MCF 10A (cell line): ENCODE measurements around the gene LELP1. TPM values are rescaled to one million over a fixed set of nuclear protein-coding genes. Genes with fewer than 3 reads are reported as not detected.
"Not testable (repeated sequence)": the region's sequence is repeated elsewhere in the genome, so short reads cannot be mapped to it uniquely, and the experiment has no call there.

Experiments
- BruUV-seq: library from RNA; stranded (reverse); fragments of 400-500 nt; replicated peaks from 2 replicates; lab custom pipeline; 2021; lab: Mats Ljungman, UMichigan
- CTCF ChIA-PET: fragments of 300-600 bp; sonication (Branson Sonifier 250); formaldehyde crosslinking; extraction: SDS; loops from one replicate; lab custom pipeline; 2021; ENCODE audit warnings: antibody characterized with exemption, inconsistent platforms; lab: Yijun Ruan, JAX
- POLR2A ChIA-PET: fragments of 300-600, 350-650 bp; sonication (Branson Sonifier 250); formaldehyde crosslinking; extraction: SDS; loops from one replicate; lab custom pipeline; 2020; ENCODE audit warnings: antibody characterized with exemption, inconsistent platforms; lab: Yijun Ruan, JAX
- DNase-seq: peaks from one replicate; pipeline ENCODE4 v3.0.0-alpha.2; 2018; ENCODE audit not compliant: unreplicated experiment
- H3K27ac Mint-ChIP-seq: one replicate; pipeline ENCODE4 v1.8.0; 2022; ENCODE audit warnings: mild to moderate bottlenecking, low read depth, mixed read lengths; ENCODE audit not compliant: unreplicated experiment
- H3K27me3 Mint-ChIP-seq: one replicate; pipeline ENCODE4 v1.8.0; 2022; ENCODE audit warnings: mixed read lengths; ENCODE audit not compliant: insufficient read depth, unreplicated experiment
- H3K36me3 Mint-ChIP-seq: one replicate; pipeline ENCODE4 v1.8.0; 2022; ENCODE audit warnings: mild to moderate bottlenecking, moderate library complexity, mixed read lengths; ENCODE audit not compliant: insufficient read depth, unreplicated experiment
- H3K4me1 Mint-ChIP-seq: one replicate; pipeline ENCODE4 v1.8.0; 2022; ENCODE audit warnings: mixed read lengths; ENCODE audit not compliant: insufficient read depth, unreplicated experiment
- H3K4me3 Mint-ChIP-seq: one replicate; pipeline ENCODE4 v1.8.0; 2022; ENCODE audit warnings: mild to moderate bottlenecking, moderate library complexity, mixed read lengths; ENCODE audit not compliant: unreplicated experiment
- H3K9me3 Mint-ChIP-seq: one replicate; pipeline ENCODE4 v1.8.0; 2022; ENCODE audit warnings: mixed read lengths; ENCODE audit not compliant: unreplicated experiment
- intact Hi-C: fragments of 100-400 bp; cut with micrococcal nuclease; formaldehyde crosslinking; loops from 2 replicates; pipeline ENCODE4 v1.14.1; 2022
- total RNA-seq: library from RNA; stranded (reverse); gene quantifications from 2 replicates; pipeline ENCODE4 v1.2.3, GENCODE V29; 2022
- TF ChIP-seq, protein P1 (sequence below): fragments of 200-600 bp; IDR thresholded peaks from one replicate; pipeline ENCODE4 v1.8.0; 2022; ENCODE audit warnings: antibody characterized with exemption, mild to moderate bottlenecking; ENCODE audit not compliant: unreplicated experiment

Gene LELP1
- total RNA-seq, 1 experiment from 2014 or later = not detected

DNA sequence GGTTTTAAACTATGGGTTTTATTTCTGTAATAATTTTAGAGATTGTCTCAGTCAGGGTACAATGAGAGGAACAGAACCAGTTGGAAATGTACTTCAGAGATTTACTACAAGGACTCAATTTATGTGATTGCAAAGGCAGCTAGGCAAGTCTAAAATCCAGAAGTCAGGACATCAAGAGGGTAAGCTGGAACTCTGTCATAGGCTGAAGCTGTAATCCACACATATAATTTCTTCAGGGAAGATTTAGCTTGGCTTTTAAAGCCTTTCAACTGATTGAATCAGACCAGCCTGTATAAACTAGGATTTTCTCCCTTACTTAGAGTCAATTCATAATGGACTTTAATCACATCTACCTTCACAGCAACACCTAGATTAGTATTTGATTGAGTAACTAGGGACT lies 24.3 kb upstream of the LELP1 start:
- intact Hi-C loops = no loop called here

DNA sequence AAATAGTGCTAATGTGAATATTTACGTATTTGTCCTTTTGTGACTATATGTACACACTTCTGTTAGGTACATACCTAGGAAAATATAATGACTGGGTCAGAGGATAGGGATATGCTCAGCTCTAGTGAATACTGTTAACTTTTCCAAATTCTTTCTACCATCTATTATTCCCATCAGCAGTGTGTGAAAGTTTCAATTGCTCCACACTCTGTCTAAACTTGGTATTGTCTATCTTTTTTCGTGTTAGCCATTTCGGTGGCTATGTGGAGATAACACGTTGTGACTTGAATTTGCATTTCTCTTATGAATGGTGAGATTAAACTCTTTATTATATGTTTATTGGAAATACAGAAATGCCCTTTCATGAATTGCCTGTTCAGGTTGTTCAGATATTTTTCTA lies 22.7 kb upstream of the LELP1 start:
- Mint-ChIP-seq H3K9me3 (peaks cover 4% of the 10 kb centered on the region), H3K4me3 (no peak overlapping the region), H3K4me1 (no peaks in the 10 kb centered on the region), H3K27me3 (no peaks in the 10 kb centered on the region), H3K36me3 (no peaks in the 10 kb centered on the region), H3K27ac (no peak overlapping the region)
- no peak for DNase-seq
- ChIA-PET CTCF (interaction anchor here (0.9 to 3.5 kb wide), 5 partner anchors 10 to 309 kb away, joined by 3 to 28 read pairs (median 6); no protein-coding TSS in a partner anchor), POLR2A (no interaction called here)
- TF ChIP-seq, protein P1, sequence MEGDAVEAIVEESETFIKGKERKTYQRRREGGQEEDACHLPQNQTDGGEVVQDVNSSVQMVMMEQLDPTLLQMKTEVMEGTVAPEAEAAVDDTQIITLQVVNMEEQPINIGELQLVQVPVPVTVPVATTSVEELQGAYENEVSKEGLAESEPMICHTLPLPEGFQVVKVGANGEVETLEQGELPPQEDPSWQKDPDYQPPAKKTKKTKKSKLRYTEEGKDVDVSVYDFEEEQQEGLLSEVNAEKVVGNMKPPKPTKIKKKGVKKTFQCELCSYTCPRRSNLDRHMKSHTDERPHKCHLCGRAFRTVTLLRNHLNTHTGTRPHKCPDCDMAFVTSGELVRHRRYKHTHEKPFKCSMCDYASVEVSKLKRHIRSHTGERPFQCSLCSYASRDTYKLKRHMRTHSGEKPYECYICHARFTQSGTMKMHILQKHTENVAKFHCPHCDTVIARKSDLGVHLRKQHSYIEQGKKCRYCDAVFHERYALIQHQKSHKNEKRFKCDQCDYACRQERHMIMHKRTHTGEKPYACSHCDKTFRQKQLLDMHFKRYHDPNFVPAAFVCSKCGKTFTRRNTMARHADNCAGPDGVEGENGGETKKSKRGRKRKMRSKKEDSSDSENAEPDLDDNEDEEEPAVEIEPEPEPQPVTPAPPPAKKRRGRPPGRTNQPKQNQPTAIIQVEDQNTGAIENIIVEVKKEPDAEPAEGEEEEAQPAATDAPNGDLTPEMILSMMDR = peak; percentile 13
- no TSS peak for BruUV-seq
- intact Hi-C loops = no loop called here

More for the DNA sequence above, 24.3 kb upstream of the LELP1 start:
- H3K4me3 Mint-ChIP-seq = no peak overlapping the region
- POLR2A ChIA-PET = interaction anchor here (1.1 kb wide), 1 partner anchor 146 kb away, joined by 3 read pairs; no protein-coding TSS in a partner anchor
- H3K4me1 Mint-ChIP-seq = peaks cover 8% of the 10 kb centered on the region
- H3K9me3 Mint-ChIP-seq = no peaks in the 10 kb centered on the region
- H3K27me3 Mint-ChIP-seq = no peaks in the 10 kb centered on the region
- TF ChIP-seq, protein P1 = no peak
- H3K36me3 Mint-ChIP-seq = no peaks in the 10 kb centered on the region
- no peak overlapping the region for H3K27ac Mint-ChIP-seq
- DNase-seq = no peak
- CTCF ChIA-PET = interaction anchor here (0.7 to 3.5 kb wide), 4 partner anchors 11 to 307 kb away, joined by 4 to 28 read pairs (median 6); no protein-coding TSS in a partner anchor
- no TSS peak for BruUV-seq

GRCh38 chr1:153188301-153188700 lies 14.9 kb upstream of the LELP1 start:
- CTCF ChIA-PET = interaction anchor here (0.7 to 16.8 kb wide), 14 partner anchors 35 to 535 kb away, joined by 3 to 479 read pairs (median 4); partner anchors contain the start of genes PRR9 and SMCP
- not testable (repeated sequence) for H3K4me3 Mint-ChIP-seq, DNase-seq

DNA sequence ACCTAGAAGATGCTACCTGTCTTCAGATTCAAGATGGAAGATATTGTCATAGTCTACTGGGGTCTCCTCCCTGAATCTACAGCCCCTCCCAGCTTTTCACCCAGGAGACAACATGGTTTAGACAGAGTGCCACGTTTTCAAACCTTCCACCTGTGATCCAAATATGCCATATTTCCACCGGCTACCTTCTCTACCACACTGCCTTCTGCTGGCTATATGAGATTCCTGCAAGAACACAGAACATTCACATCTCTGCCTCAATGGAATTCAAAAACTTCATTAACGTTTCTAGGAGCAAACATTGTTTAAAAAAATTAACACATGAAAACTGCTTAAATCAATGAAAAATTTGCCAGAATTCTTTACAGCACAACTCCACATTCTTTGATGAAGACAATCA lies 12.9 kb upstream of the LELP1 start:
- intact Hi-C loops = loop anchor here (1.0 to 10.0 kb wide), 3 partner anchors 90 to 426 kb away; no protein-coding TSS in a partner anchor
- no TSS peak for BruUV-seq
- peaks cover 8% of the 10 kb centered on the region for H3K4me1 Mint-ChIP-seq
- peak; percentile 62 for DNase-seq
- POLR2A ChIA-PET = interaction anchor here (0.7 to 1.5 kb wide), 3 partner anchors 16 to 264 kb away, joined by 3 to 4 read pairs (median 4); no protein-coding TSS in a partner anchor
- H3K4me3 Mint-ChIP-seq = no peak overlapping the region
- CTCF ChIA-PET = interaction anchor here (0.5 to 16.8 kb wide), 25 partner anchors 9 to 538 kb away, joined by 3 to 479 read pairs (median 5); partner anchors contain the start of genes PRR9, SMCP and SPRR1B
- H3K27ac Mint-ChIP-seq = no peak overlapping the region
- TF ChIP-seq, protein P1 = peak; percentile 92
- no peaks in the 10 kb centered on the region for H3K36me3 Mint-ChIP-seq
- peaks cover 22% of the 10 kb centered on the region for H3K9me3 Mint-ChIP-seq
- H3K27me3 Mint-ChIP-seq = peaks cover 19% of the 10 kb centered on the region

More at GRCh38 chr1:153188301-153188700, 14.9 kb upstream of the LELP1 start:
- intact Hi-C loops, H3K27me3 Mint-ChIP-seq, H3K4me1 Mint-ChIP-seq, H3K27ac Mint-ChIP-seq, H3K36me3 Mint-ChIP-seq, BruUV-seq: not testable (repeated sequence)
- POLR2A ChIA-PET = interaction anchor here (0.7 to 1.2 kb wide), 3 partner anchors 44 to 259 kb away, joined by 3 read pairs; no protein-coding TSS in a partner anchor
- H3K9me3 Mint-ChIP-seq = peaks cover 25% of the 10 kb centered on the region
